ENCODE data around the gene NQO2.

DNA sequence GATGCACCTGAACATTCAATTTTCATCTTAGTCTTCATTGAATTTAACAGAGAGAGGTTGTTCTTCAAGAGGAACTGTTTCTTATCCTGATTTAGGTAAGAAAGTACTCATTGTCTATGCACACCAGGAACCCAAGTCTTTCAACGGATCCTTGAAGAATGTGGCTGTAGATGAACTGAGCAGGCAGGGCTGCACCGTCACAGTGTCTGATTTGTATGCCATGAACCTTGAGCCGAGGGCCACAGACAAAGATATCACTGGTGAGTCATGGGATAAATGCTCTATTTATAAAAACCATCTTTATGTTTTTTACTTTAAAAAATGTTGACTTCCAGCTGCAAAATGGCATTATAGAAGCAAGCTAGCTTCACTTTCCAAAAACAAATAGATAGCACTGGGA lies 10.2 kb downstream of the NQO2 start:
- no peak for TF ChIP-seq POLR2AphosphoS5 (IDR thresholded peaks at IDR 0.05)
- TF ChIP-seq POLR2A (IDR thresholded peaks at IDR 0.05): no peak
